ENCODE data around the gene NKIRAS2. TPM values are rescaled to one million over a fixed set of nuclear protein-coding genes. Genes with fewer than 3 reads are reported as not detected.

Gene NKIRAS2
- total and polyA plus RNA-seq, 2 of the 4 experiments (the other 2 are of a cell fraction), result 25.6 to 51.8 TPM

GRCh38 chr17:42062681-42063080 is 42.8 kb downstream of the NKIRAS2 start:
- Histone ChIP-seq H3K9me3 (ENCODE audit: control insufficient read depth, insufficient read depth, low read length) (no peaks in the 10 kb centered on the region), H3K9ac (ENCODE audit: low read depth, low read length) (no peak overlapping the region), H3K36me3 (ENCODE audit: control insufficient read depth, insufficient read depth, low read length) (no peaks in the 10 kb centered on the region), H3K4me3 (ENCODE audit: insufficient read depth, low read depth, low read length) (no peak overlapping the region), H3K23ac (ENCODE audit: low read depth, low read length) (no peak overlapping the region), H4K91ac (ENCODE audit: insufficient read depth, low read depth, low read length) (no peak overlapping the region), H2BK120ac (ENCODE audit: low read depth, low read length) (no peak overlapping the region), H2BK20ac (ENCODE audit: low read depth, low read length) (no peak overlapping the region), H3K27me3 (ENCODE audit: control insufficient read depth, insufficient read depth, low read length) (peaks cover 48% of the 10 kb centered on the region), H2AFZ (replicated peaks; ENCODE audit: low read length, poor library complexity) (no peak overlapping the region), H2AK9ac (replicated peaks; ENCODE audit: low read depth, low read length, poor library complexity) (no peak overlapping the region), H4K5ac (ENCODE audit: low read depth, low read length) (no peak overlapping the region), H4K8ac (ENCODE audit: low read depth in 2 of 2, low read length in 2 of 2) (no peak overlapping the region), H2BK15ac (ENCODE audit: low read depth, low read length) (no peak overlapping the region), H3K4me2 (ENCODE audit: low read depth, low read length) (no peak overlapping the region), H3K4me1 (ENCODE audit: control insufficient read depth, insufficient read depth, low read length) (no peaks in the 10 kb centered on the region), H3K79me1 (ENCODE audit: low read depth in 1 of 2, low read length in 2 of 2) (no peaks in the 10 kb centered on the region), H3K9me1 (ENCODE audit: insufficient read depth, low read length) (no peaks in the 10 kb centered on the region), H4K20me1 (ENCODE audit: insufficient read depth, low read length) (no peaks in the 10 kb centered on the region; the same call in 1 of the 2 replicates), H3K56ac (ENCODE audit: extremely low read depth, insufficient read depth, low read length) (no peak overlapping the region), H2AK5ac (ENCODE audit: low read depth, low read length) (no peak overlapping the region), H3K27ac (ENCODE audit: insufficient read depth, low read length) (no peak overlapping the region), H3K4ac (ENCODE audit: low read depth, low read length) (no peak overlapping the region), H3K18ac (ENCODE audit: low read depth, low read length) (no peak overlapping the region), H3K14ac (replicated peaks; ENCODE audit: low read depth, low read length) (no peak overlapping the region), H2BK5ac (ENCODE audit: low read depth, low read length, poor library complexity, severe bottlenecking) (no peak overlapping the region)
- no peak for TF ChIP-seq CTCF (conservative IDR thresholded peaks at IDR 0.05; ENCODE audit: low read depth, low read length)
- no peak for TF ChIP-seq NFE2L2 (IDR thresholded peaks at IDR 0.05; ENCODE audit: low read depth, low read length)
- TF ChIP-seq RFX5 (IDR thresholded peaks at IDR 0.05; ENCODE audit: low read depth, low read length), result no peak
- no peak for TF ChIP-seq MXI1 (IDR thresholded peaks at IDR 0.05; ENCODE audit: borderline replicate concordance, low read depth, low read length)
- no peak for TF ChIP-seq CEBPB (IDR thresholded peaks at IDR 0.05; ENCODE audit: low read depth, low read length)
- no peak for TF ChIP-seq BHLHE40 (IDR thresholded peaks at IDR 0.05; ENCODE audit: low read depth, low read length)
- TF ChIP-seq MAZ (IDR thresholded peaks at IDR 0.05; ENCODE audit: borderline replicate concordance, low read depth, low read length), result no peak
- TF ChIP-seq RAD21 (IDR thresholded peaks at IDR 0.05; ENCODE audit: low read length), result no peak
- TF ChIP-seq MAFK (IDR thresholded peaks at IDR 0.05; ENCODE audit: low read depth, low read length), result no peak
- no peak for TF ChIP-seq ELK1 (IDR thresholded peaks at IDR 0.05; ENCODE audit: borderline replicate concordance, low read depth, low read length)
- TF ChIP-seq CHD1 (IDR thresholded peaks at IDR 0.05; ENCODE audit: low read depth, low read length), result no peak
- no peak for TF ChIP-seq RCOR1 (IDR thresholded peaks at IDR 0.05; ENCODE audit: insufficient replicate concordance, low read length)
- no peak for TF ChIP-seq USF2 (IDR thresholded peaks at IDR 0.05; ENCODE audit: low read depth, low read length)
- TF ChIP-seq POLR2A (IDR thresholded peaks at IDR 0.05; ENCODE audit: low read depth, low read length), result no peak
- CTCF ChIA-PET, result no interaction called here
- intact Hi-C loops (cut with micrococcal nuclease) (no loop called here), in situ Hi-C loops (cut with MboI; ENCODE audit: low sequenced_read_pairs) (no loop called here), dilution Hi-C loops (cut with HindIII; ENCODE audit: low sequenced_read_pairs, unreplicated experiment) (no loop called here)
- POLR2A ChIA-PET (ENCODE audit: unreplicated experiment), result no interaction called here
- WGBS, 2 experiments (ENCODE audit: extremely low coverage in 2 of 2, insufficient read length in 1 of 2), result 75% methylated on average over 5 of the region's 14 CpGs; no CpG with 5 or more reads in 1 of the 2 experiments
- no peak for DNase-seq
- no TSS peak for BruUV-seq (replicated peaks)
- no peak for ATAC-seq (ENCODE audit: low read depth)
